Ramos (cell line): ENCODE measurements around the gene GSG1L.

Experiments used
- in situ Hi-C: fragments of 300-500 bp; cut with MboI; formaldehyde crosslinking; loops from one replicate; pipeline ENCODE4 v1.14.3; 2022; ENCODE audit warnings: low sequenced_read_pairs; ENCODE audit not compliant: unreplicated experiment

GSG1L gene

GRCh38 chr16:27868180-27868579 lies 195.3 kb downstream of the GSG1L start:
- in situ Hi-C loops = no loop called here

- in situ Hi-C loops = no loop called here
Measured at GRCh38 chr16:27867122-27868110, 196.1 kb downstream of the GSG1L start.

- in situ Hi-C loops = no loop called here
Measured at GRCh38 chr16:27863377-27863776, 200.1 kb downstream of the GSG1L start.

- in situ Hi-C loops = no loop called here
Measured at GRCh38 chr16:27862953-27863352, 200.6 kb downstream of the GSG1L start.

GRCh38 chr16:27860091-27860490 lies 203.4 kb downstream of the GSG1L start:
- in situ Hi-C loops = no loop called here

- in situ Hi-C loops = no loop called here
Measured at GRCh38 chr16:27859020-27859419, 204.5 kb downstream of the GSG1L start.

GRCh38 chr16:27853651-27854050 lies 209.9 kb downstream of the GSG1L start:
- in situ Hi-C loops = no loop called here

- in situ Hi-C loops = no loop called here
Measured at GRCh38 chr16:27853101-27853500, 210.4 kb downstream of the GSG1L start.

GRCh38 chr16:27852681-27853080 lies 210.8 kb downstream of the GSG1L start:
- in situ Hi-C loops = no loop called here

- in situ Hi-C loops = no loop called here
Measured at GRCh38 chr16:27852116-27852515, 211.4 kb downstream of the GSG1L start.

GRCh38 chr16:27851586-27851985 lies 211.9 kb downstream of the GSG1L start:
- in situ Hi-C loops = no loop called here

GRCh38 chr16:27849621-27850020 lies 213.9 kb downstream of the GSG1L start:
- in situ Hi-C loops = no loop called here

GRCh38 chr16:27847030-27847550 lies 216.4 kb downstream of the GSG1L start:
- in situ Hi-C loops = no loop called here

- in situ Hi-C loops = no loop called here
Measured at GRCh38 chr16:27844826-27845225, 218.7 kb downstream of the GSG1L start.

- in situ Hi-C loops = no loop called here
Measured at GRCh38 chr16:27843800-27844199, 219.7 kb downstream of the GSG1L start.

- in situ Hi-C loops = no loop called here
Measured at GRCh38 chr16:27841911-27842310, 221.6 kb downstream of the GSG1L start.

- in situ Hi-C loops = no loop called here
Measured at GRCh38 chr16:27841061-27841801, 222.3 kb downstream of the GSG1L start.

GRCh38 chr16:27840311-27841060 lies 223.0 kb downstream of the GSG1L start:
- in situ Hi-C loops = no loop called here

- in situ Hi-C loops = no loop called here
Measured at GRCh38 chr16:27839419-27839818, 224.1 kb downstream of the GSG1L start.

- in situ Hi-C loops = no loop called here
Measured at GRCh38 chr16:27838536-27839175, 224.9 kb downstream of the GSG1L start.
